GM19438 (cell line): Measurements from ENCODE around the gene HIPK2.

Experiments
- ATAC-seq: cut with Tn5 transposase; IDR thresholded peaks from one replicate; pipeline ENCODE4 v1.9.1; 2021; ENCODE audit warnings: low read depth; ENCODE audit not compliant: unreplicated experiment

The HIPK2 gene

DNA sequence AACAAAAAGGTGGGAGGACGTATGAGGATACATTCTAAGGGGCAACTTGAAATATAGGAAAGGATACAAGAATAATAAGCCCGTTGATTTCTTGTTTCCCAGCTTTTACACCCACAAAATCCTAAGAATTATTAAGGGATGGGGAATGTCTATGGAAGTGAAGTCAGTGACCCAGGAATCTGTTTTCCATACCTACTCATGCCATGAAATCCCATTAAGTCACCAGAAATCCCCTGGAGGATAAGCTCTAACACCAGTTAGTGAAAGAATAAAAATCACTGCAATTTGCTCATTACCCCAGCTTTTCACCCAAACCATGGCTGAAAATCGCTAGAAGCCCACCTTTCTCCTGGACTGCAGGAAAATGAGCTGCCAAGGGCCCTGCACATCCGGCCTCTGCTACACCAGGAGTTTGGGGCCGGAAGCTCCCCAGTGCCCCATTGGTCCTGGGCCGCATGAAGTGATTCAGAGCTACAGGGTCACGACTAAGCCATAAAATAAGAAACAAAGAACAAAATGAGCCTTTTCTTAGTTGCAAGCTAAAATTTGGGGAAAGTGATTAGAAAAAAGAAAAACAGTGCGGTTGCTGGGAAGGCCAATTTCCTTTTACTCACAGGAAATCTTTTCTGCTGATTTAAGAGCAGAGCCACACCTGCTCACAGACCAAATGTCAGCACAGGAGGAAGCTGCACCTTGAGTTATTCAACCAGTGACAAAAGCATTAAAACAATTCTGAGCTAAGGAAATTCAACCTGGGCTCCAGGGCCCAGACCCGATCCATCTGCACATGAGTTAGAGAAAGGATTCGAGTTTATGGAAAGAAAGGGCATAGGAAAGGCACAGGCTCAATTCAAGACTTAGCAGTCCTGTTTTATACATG is 40.3 kb downstream of the HIPK2 start:
- no peak for ATAC-seq

DNA sequence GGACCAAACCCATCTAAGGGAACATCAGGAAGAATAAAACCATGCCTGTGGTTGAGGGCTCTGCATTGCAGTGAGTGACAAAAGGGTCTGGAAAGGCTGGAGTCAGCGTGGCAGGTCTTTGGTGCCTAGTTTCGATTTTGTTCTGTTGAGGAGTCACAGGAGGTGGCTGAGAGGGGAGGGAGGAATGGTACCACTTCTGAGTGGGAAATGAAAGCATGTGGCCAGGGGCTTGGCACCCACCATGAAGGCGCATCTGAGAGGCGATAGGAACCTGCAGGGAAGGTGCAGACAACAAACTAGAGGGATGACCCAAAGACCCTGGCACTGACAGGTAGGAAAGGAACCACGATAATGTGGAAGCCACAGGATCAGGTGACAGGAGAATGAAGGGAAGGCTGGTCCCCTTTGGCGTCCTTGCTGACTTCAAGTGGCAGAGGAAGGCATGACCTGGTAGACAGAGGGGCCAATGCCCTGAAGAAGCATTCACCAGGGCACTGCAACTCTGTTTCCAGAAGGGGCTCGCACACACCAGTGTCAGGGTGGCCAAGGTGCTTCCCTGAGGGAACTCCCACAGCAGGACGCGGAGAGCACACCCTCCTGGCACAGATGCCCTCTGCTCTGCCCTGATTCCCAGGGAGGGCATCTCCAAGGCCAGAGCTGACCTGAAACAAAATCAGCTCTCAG is 41.7 kb downstream of the HIPK2 start:
- no peak for ATAC-seq

DNA sequence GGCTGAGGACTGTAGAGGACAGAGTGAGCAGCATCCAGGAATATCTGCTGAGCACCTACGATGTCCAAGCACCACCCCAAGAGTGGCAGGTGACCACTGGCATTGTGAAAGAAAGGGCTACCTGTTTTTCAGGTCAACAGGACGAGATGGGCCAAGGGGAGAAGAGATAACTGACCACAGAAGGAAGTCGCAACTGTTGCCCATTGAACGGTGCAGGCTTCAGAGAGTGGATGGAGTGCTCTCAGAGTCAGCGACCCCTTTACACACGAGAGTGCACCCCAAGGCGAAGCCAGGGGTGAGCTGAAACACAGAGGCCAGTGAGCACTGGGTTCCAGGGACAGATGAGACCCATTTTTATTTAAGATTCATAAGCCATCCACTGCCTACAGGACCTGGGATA is 42.3 kb downstream of the HIPK2 start:
- no peak for ATAC-seq

DNA sequence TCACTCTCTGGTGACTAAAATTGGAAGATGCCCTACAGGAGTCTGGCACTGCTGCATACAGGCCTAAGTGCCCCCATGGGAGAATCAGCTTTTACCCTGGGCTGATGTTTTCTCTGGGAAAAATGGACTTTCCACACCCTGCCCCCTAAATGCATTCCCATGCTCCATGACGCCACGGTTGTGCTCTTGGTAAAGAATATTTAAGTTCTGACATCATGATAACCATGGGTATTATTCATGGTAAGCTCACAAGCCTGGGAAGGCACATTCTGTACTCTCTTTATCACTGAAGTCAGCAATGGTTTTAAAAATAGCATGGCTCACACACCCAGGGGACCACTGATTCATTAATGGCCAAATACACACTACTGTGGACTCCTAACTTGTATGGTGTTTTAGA is 43.4 kb downstream of the HIPK2 start:
- no peak for ATAC-seq

DNA sequence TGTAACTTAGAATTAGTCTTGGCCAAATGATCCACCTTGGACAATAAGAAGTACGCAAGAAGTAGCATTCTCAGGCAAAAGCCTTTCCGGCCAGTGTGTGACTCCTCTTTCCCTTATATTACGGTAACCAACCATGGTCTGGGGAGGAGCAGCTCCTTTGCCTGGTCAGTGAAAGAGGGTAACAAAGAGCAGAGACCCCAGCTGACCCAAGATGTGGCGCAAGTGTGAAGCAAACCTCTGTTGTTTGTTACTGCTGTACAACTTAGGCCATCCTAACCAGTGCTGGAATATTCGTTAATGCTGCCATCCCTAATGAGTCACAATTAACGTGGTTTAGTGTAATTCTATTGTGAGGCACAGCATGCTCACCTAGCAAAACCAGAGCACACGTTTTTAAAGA is 44.0 kb downstream of the HIPK2 start:
- ATAC-seq = no peak

DNA sequence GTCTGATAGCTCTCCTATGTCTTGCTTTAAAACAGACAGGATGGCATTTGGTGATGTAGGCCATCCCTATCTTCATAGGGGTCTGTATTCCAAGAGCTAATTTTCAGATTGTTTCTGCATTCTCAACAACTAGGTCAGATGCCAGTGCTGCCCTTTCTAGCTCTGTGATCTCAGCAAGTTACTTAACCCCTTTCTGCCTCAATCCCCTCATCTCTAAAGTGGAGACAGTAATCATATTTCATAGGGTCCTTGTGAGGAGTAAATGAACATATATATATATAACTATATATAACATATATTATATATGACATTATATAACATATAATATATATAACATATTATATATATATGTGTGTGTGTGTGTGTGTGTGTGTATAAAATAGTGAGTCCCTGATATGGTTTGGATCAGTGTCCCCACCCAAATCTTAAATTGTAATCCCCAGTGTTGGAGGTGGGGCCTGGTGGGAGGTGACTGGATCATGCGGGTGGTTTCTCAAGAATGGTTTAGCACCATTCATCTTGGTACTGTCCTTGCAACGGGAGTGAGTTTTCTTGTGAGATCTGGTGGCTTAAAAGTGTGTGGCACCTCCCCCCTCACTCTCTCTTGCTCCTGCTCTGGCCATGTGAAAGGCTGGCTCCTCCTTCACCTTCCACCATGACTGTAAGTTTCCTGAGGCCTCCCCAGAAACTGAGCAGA is 45.2 kb downstream of the HIPK2 start:
- ATAC-seq = no peak

DNA sequence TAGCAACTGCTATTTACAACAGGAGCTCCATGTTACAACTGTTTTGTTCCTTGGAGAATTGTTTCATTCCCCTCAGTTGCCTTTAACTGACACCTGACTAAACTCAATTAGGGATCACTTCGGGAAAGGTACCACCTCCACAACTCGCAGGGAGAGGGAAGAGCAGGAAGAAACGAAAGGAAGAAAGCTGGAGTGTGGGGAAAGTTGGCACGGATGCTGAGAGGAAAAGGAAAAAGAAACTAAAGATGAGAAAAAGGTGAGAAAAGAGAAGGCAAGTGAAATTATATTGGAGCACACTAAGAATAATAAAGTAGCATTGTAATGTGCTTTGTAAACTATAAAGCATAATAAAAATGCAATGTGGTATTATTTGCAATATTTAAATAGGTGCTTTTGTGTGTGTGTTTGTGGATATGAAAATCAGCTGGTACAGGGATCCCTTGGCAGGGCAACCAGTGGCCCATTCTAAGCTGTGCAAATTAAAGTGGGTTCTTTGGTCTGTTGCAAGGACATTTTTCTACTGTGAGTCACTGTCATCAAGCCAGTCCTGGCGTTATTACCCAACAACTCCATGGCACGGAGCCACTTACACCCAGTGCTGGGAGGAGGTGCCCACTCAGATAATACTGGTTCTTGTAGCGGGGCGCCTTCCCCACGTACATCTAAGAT is 45.9 kb downstream of the HIPK2 start:
- no peak for ATAC-seq

DNA sequence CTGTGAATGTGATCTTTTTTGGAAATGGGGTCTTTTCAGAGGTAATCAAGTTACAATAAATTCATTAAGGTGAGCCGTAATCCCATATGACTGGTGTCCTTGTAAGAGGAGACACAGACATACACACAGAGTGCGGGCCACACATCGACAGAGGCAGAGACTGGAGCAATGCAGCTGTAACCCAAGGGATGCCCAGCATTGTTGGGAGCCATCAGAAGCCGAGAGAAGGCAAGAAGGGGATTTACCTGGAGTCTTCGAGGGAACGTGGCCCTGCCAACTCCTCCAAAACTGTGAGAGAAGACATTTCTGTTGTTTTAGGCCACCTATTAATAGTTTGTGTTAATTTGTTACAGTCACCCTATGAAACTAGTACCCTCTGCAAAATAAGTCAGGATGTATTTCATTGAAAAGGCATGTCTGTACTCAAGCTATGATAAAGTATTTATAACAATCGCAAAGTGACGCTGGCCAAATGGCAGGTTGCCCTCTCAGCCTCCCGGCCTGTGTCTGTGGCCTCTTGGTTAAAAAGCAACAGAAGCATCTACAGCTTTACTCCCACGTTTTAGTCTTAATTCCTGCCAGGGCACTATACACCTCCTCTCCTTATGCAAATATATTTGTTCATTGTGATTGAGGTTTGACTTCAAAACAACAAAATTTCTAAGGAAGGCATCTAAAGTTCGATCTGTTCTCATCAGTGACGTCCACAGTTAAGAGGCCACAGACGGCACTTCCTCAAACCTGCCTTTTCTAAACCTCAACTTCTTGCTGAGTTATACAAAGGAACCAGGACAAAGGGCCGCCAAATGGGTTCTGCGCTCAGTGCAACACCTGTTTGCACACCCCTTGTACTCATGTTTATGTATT is 46.8 kb downstream of the HIPK2 start:
- ATAC-seq = no peak

DNA sequence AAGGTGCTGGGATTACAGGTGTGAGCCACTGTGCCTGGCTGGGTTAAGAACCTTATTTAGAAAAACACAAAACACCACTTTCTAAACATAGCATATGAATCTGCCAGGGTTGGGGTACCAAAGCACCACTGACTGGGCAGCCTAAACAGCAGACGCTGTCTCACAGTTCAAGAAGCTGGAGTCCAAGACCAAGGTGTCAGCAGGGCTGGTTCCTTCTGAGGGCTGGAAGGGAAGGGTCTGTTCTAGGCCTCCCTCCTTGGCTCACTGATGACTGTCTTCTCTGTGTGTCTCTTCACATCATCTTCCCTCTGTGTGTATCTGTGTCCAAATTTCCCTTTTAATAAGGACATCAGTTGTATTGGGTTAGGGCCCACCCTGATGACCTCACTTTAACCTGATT is 49.6 kb downstream of the HIPK2 start:
- ATAC-seq = no peak

DNA sequence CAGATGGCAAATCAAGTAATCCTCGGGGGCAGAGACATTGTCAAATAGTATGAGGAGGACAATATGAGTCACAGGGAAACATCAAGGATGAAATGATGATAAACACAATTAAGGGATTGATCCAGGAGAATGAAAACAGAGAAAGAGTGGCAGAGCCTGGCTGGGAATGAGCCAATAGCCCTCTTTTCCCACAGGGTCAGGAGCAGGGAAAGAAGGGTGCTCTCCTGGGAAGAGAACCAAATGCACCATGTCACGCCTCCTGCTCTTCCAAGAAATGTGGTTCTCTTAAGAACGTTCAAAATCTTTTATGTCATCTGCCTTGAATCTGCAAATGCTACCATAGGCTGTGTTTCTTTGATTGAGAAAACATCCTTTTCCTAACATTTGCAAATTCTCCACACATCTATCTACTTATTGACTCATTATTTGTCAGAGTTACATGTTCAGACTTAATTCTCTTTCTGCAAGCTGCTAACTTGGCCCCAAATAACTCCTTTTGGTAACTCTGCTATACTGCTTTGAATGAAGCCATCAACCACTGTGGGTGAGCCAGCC is 50.6 kb downstream of the HIPK2 start:
- no peak for ATAC-seq

DNA sequence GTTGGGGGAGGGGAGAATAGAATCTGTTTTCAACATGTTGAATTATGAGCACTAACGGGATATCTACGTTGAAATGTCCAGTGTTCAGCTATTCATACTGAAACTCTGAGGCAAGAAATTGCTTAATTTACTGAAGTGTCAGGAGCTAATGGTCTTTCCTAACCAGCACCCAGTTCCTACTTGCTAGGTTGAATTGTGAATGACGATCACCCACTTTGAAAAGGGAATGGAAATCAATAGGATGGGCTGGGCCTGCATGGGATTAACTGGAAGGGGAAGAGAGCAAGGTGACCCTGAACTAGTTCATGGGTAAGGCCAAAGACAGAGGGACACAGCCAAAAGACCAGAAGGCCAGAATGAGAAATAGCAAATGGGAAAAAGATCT is 51.3 kb downstream of the HIPK2 start:
- no peak for ATAC-seq

DNA sequence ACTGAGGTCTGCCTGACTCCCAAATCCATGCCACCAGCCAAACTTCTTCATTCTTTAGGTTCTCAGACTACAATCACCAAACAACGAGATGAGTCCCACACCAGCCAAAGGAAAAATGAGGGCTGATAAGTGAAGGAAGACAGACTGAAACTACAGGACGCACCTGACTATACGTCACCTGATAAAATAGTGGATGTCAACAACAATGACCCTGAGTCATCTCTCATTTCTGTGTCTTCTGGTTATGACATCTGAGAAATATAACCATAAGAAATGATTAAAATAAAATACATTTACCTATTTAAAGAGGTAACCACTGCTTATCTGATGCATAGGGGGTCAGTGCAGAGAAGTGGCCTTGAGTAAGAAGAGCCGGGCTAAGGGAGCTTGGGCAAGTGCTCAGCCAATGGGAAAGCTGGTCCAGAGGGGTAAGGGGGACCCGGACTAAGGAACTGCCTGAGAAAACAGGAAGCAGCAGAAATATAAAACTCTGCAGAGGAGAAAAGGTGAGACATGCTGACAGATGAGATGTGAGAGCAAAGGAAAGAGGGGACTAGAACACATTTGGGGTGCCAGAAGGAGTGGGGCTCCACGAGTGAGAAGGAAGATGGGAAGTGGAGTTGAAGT is 51.8 kb downstream of the HIPK2 start:
- no peak for ATAC-seq

DNA sequence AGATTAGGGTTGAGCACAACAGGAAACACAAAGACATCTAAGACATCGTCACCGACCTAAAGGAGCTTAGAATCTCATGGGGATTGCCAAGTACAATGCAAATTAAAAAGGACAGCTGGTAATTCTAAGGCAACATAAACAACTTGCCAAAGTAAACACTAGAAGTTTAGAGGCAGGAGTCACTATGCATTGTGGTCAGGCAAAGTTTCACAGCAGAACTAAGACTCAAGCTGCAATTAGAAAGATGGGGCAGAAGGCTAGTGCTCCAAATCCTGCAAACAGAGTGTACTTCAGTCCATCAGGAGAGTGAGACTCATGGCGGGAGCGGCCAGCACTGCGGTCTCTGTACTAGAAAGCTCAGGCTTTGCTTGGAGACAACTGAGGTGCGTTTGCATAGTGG is 52.7 kb downstream of the HIPK2 start:
- peak; percentile 76 for ATAC-seq

DNA sequence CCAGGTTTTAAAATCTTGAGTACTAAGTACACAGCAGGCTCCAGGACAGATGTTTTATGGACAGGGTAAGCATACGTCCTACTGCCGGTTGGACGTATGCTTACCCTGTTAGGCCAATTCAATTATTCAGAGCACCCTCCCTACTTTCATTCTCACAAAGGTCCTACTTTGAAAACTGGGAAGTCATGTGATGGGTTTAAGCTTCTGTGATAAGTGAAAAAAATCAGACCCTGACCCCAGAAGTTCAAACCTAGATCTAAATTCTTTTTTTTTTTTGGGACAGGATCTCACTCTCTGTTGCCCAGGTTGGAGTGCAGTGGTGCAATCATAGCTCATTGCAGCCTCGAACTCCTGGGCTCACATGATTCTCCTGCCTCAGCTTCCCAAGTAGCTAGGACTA is 55.2 kb downstream of the HIPK2 start:
- ATAC-seq = no peak

DNA sequence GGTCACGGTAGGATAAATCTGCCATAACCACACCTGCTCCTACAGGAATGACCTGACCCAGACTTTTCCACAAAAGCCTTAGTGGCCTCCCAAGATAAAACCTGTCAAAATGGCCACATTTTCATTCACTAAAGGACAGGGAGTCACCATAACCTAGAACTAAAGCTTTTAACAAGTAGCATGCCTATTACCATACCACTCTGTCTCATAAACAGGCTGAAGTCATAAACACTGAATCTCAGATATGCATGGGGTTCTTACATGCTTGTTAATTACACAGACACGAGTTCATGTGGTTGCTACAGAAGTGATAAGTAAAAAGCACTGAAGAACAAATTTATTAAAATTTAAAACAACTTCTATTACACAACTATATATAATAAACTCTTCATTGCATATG is 56.0 kb downstream of the HIPK2 start:
- ATAC-seq = no peak

DNA sequence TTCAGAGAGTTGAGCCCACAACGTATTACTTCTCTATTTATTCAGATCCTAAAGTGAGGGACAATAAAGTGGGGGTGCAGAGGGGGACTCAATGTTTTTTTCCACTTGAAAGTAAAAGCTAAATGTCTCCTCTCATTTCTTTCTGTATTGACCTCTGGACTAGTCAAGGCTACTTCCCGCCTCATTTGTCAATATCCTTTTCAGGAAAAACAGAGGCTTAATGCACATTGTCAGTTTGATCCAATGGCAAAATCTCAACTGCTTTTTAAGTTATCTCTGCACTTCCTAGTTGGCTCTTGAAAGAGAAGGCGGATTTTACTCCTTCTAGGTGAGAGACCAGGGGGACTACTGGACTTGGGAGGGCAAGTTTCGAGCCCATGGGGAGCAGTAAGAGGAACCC is 56.4 kb downstream of the HIPK2 start:
- no peak for ATAC-seq

DNA sequence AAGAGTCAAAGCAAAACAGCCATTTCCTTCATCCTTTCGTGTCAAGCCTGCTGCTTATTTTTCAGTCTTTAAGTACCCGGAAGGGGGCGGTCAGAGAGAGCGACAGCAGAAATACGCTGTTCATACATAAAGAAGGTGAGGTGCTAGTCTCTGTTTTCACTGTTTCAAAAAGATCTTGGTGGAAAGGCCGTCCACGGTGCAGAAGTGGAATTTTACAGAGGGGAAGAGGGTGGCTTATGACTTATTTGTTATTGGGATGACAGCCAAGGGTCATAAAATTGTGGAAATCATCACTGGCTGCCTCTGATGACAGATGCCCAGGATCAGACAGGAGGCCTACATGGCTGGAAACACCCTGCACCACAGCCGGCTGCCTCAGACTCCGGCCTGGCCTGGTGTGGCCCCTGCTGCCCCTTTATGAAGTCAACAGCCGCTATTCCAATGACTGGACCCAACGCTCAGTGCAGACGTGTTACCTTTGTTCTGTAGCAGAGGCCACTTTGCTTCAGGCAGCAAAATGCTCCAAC is 57.0 kb downstream of the HIPK2 start:
- no peak for ATAC-seq

DNA sequence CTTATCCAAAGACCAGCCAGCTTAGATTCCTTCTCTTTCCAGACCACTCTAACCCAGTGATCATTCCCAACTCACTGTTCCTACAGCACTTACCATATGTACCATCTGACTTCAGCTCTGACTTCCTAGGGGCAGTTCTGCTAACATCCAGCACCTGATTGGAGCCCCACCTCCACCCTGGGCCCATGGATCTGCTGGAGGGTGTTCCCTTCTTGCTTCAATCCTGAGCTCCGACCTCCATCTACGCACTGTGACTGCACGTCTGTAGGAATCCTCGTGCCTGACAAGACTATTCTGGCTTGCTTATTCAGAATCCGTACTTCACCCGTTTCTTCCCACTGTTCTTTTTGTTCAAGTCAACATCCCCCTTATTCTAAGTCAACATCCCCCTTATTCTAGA is 57.6 kb downstream of the HIPK2 start:
- no peak for ATAC-seq

DNA sequence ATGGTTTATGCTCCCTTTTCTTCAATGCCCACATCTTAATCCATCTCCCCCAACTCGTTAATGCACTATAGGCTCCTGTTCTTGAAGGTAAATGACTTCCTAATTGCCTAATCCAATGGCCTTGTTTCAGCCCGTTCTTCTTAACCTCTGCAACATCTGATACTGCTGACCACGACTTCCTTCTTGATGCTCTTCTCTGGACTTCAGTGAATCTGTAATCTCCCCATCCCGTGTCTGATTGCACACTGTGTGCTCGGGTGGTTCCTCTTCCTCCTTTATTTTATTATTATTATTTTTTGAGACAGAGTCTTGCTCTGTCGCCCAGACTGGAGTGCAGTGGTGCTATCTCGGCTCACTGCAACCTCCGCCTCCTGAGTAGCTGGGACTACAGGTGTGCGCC is 58.9 kb downstream of the HIPK2 start:
- no peak for ATAC-seq
